Measurements from ENCODE around the gene DNTT. TPM values are rescaled to one million over a fixed set of nuclear protein-coding genes. Genes with fewer than 3 reads are reported as not detected.

DNTT gene
- polyA plus RNA-seq, 1 donor (not counting 4 experiments of a cell fraction or from before 2014, with no cell fraction given) = not detected

- Histone ChIP-seq H3K4me2 (ENCODE audit: control insufficient read depth, extremely low read depth, insufficient read depth, low read depth, low read length) (no peak overlapping the region), H3K4me3 (ENCODE audit: control insufficient read depth in 2 of 3, extremely low read depth in 1 of 3, insufficient read depth in 2 of 3, low read depth in 1 of 3, low read length in 3 of 3) (no peak overlapping the region), H3K9me3 (ENCODE audit: control insufficient read depth, low read depth, low read length) (no peaks in the 10 kb centered on the region), H3K9me1 (ENCODE audit: control insufficient read depth, extremely low read depth, insufficient read depth, low read length) (no peaks in the 10 kb centered on the region), H2AFZ (ENCODE audit: control insufficient read depth, low read length) (no peak overlapping the region), H3K36me3 (ENCODE audit: control insufficient read depth in 2 of 2, extremely low read depth in 1 of 2, insufficient read depth in 2 of 2, low read length in 2 of 2) (no peaks in the 10 kb centered on the region), H3K27me3 (ENCODE audit: control insufficient read depth, extremely low read depth, insufficient read depth, low read length) (no peaks in the 10 kb centered on the region), H4K20me1 (ENCODE audit: control insufficient read depth, extremely low read depth, insufficient read depth, low read length) (no peaks in the 10 kb centered on the region), H3K27ac (ENCODE audit: control insufficient read depth, insufficient read depth, low read length) (no peak overlapping the region), H3K79me2 (ENCODE audit: control insufficient read depth, insufficient read depth, low read length) (no peaks in the 10 kb centered on the region), H3K4me1 (ENCODE audit: control insufficient read depth, extremely low read depth, insufficient read depth, low read length) (peaks cover 29% of the 10 kb centered on the region), H3K9ac (ENCODE audit: control insufficient read depth, extremely low read depth, insufficient read depth, low read length) (no peak overlapping the region)
- FAIRE-seq (no peak), DNase-seq (ENCODE audit: low read depth, low spot score) (no peak)
- TF ChIP-seq EZH2 (IDR thresholded peaks at IDR 0.05; ENCODE audit: low read length) (no peak), CTCF (optimal IDR thresholded peaks at IDR 0.05 in 1 of 3, IDR thresholded peaks at IDR 0.05 in 1 of 3, conservative IDR thresholded peaks at IDR 0.05 in 1 of 3; ENCODE audit: extremely low read depth in 1 of 3, insufficient read depth in 2 of 3, low read length in 3 of 3) (no peak)
- dilution Hi-C loops (cut with MboI; ENCODE audit: extremely low pct_ligation_motif_present, low sequenced_read_pairs) = no loop called here
Measured at GRCh38 chr10:96279191-96279641, 25.0 kb upstream of the DNTT start.

- TF ChIP-seq CTCF (optimal IDR thresholded peaks at IDR 0.05 in 1 of 3, IDR thresholded peaks at IDR 0.05 in 1 of 3, conservative IDR thresholded peaks at IDR 0.05 in 1 of 3; ENCODE audit: extremely low read depth in 1 of 3, insufficient read depth in 2 of 3, low read length in 3 of 3) (no peak), EZH2 (IDR thresholded peaks at IDR 0.05; ENCODE audit: low read length) (no peak)
- no peak overlapping the region for H3K4me3 ChIP-seq (ENCODE audit: control insufficient read depth in 2 of 3, extremely low read depth in 1 of 3, insufficient read depth in 2 of 3, low read depth in 1 of 3, low read length in 3 of 3)
- FAIRE-seq (peak; percentile 44), DNase-seq (ENCODE audit: low read depth, low spot score) (no peak)
- peaks cover 24% of the 10 kb centered on the region for H3K4me1 ChIP-seq (ENCODE audit: control insufficient read depth, extremely low read depth, insufficient read depth, low read length)
- H3K4me2 ChIP-seq (ENCODE audit: control insufficient read depth, extremely low read depth, insufficient read depth, low read depth, low read length) = peak overlapping the region; percentile 4
- H3K27me3 ChIP-seq (ENCODE audit: control insufficient read depth, extremely low read depth, insufficient read depth, low read length) = no peaks in the 10 kb centered on the region
- no peak overlapping the region for H3K9ac ChIP-seq (ENCODE audit: control insufficient read depth, extremely low read depth, insufficient read depth, low read length)
- H3K36me3 ChIP-seq (ENCODE audit: control insufficient read depth in 2 of 2, extremely low read depth in 1 of 2, insufficient read depth in 2 of 2, low read length in 2 of 2) = no peaks in the 10 kb centered on the region
- H3K9me3 ChIP-seq (ENCODE audit: control insufficient read depth, low read depth, low read length) = no peaks in the 10 kb centered on the region
- no peaks in the 10 kb centered on the region for H4K20me1 ChIP-seq (ENCODE audit: control insufficient read depth, extremely low read depth, insufficient read depth, low read length)
- no peaks in the 10 kb centered on the region for H3K79me2 ChIP-seq (ENCODE audit: control insufficient read depth, insufficient read depth, low read length)
- no peaks in the 10 kb centered on the region for H3K9me1 ChIP-seq (ENCODE audit: control insufficient read depth, extremely low read depth, insufficient read depth, low read length)
- dilution Hi-C loops (cut with MboI; ENCODE audit: extremely low pct_ligation_motif_present, low sequenced_read_pairs) = no loop called here
- no peak overlapping the region for H2AFZ ChIP-seq (ENCODE audit: control insufficient read depth, low read length)
- no peak overlapping the region for H3K27ac ChIP-seq (ENCODE audit: control insufficient read depth, insufficient read depth, low read length)
Measured at GRCh38 chr10:96280859-96281258, 23.4 kb upstream of the DNTT start.
